ENCODE measurements around the gene LRRC30. TPM values are rescaled to one million over a fixed set of nuclear protein-coding genes. Genes with fewer than 3 reads are reported as not detected.

LRRC30 gene
- total RNA-seq, 1 donor from 2014 or later, result not detected

- Histone ChIP-seq H3K4me3 (no peak overlapping the region), H3K9me3 (ENCODE audit: low read depth) (no peaks in the 10 kb centered on the region), H3K4me1 (peaks cover 25% of the 10 kb centered on the region), H3K27me3 (no peaks in the 10 kb centered on the region), H3K36me3 (no peaks in the 10 kb centered on the region), H3K79me2 (ENCODE audit: low read depth) (no peaks in the 10 kb centered on the region), H3F3A (ENCODE audit: low read depth) (peaks cover 14% of the 10 kb centered on the region), H2AFZ (replicated peaks) (no peak overlapping the region), H4K20me1 (ENCODE audit: low read depth) (no peaks in the 10 kb centered on the region), H3K9ac (no peak overlapping the region), H3K4me2 (no peak overlapping the region), H3K27ac (no peak overlapping the region)
- no peak for DNase-seq (ENCODE audit: low spot score)
- Mint-ChIP-seq H3K27ac (peak overlapping the region; percentile 30), H3K36me3 (peaks cover 3% of the 10 kb centered on the region), H3K4me3 (no peak overlapping the region), H3K9me3 (peaks cover 7% of the 10 kb centered on the region), H3K4me1 (peaks cover 44% of the 10 kb centered on the region), H3K27me3 (ENCODE audit: insufficient read depth, low read depth) (peaks cover 6% of the 10 kb centered on the region)
- TF ChIP-seq CTCF (IDR thresholded peaks at IDR 0.05) (no peak), EZH2 (IDR thresholded peaks at IDR 0.05) (no peak), EZH2phosphoT487 (IDR thresholded peaks at IDR 0.05) (no peak)
Measured at GRCh38 chr18:7259475-7259874, 28.6 kb downstream of the LRRC30 start.

GRCh38 chr18:7261199-7261598 lies 30.3 kb downstream of the LRRC30 start:
- H3K36me3 Mint-ChIP-seq, result no peaks in the 10 kb centered on the region
- no peaks in the 10 kb centered on the region for H3K79me2 ChIP-seq (ENCODE audit: low read depth)
- H3K9ac ChIP-seq, result no peak overlapping the region
- H3K4me1 Mint-ChIP-seq, result peaks cover 43% of the 10 kb centered on the region
- TF ChIP-seq EZH2 (IDR thresholded peaks at IDR 0.05), result no peak
- no peak for TF ChIP-seq EZH2phosphoT487 (IDR thresholded peaks at IDR 0.05)
- TF ChIP-seq CTCF (IDR thresholded peaks at IDR 0.05), result no peak
- H3K27ac ChIP-seq, result no peak overlapping the region
- peaks cover 2% of the 10 kb centered on the region for H3K27me3 Mint-ChIP-seq (ENCODE audit: insufficient read depth, low read depth)
- no peaks in the 10 kb centered on the region for H4K20me1 ChIP-seq (ENCODE audit: low read depth)
- no peak overlapping the region for H3K4me2 ChIP-seq
- peaks cover 3% of the 10 kb centered on the region for H3K9me3 Mint-ChIP-seq
- no peak for DNase-seq (ENCODE audit: low spot score)
- H3K27ac Mint-ChIP-seq, result no peak overlapping the region
- H3K27me3 ChIP-seq, result no peaks in the 10 kb centered on the region
- peaks cover 14% of the 10 kb centered on the region for H3F3A ChIP-seq (ENCODE audit: low read depth)
- H3K36me3 ChIP-seq, result no peaks in the 10 kb centered on the region
- no peaks in the 10 kb centered on the region for H3K9me3 ChIP-seq (ENCODE audit: low read depth)
- H3K4me3 ChIP-seq, result no peak overlapping the region
- peaks cover 23% of the 10 kb centered on the region for H3K4me1 ChIP-seq
- no peak overlapping the region for H2AFZ ChIP-seq (replicated peaks)
- H3K4me3 Mint-ChIP-seq, result no peak overlapping the region

GRCh38 chr18:7267973-7268372 lies 37.1 kb downstream of the LRRC30 start:
- TF ChIP-seq EZH2phosphoT487 (IDR thresholded peaks at IDR 0.05), result no peak
- TF ChIP-seq CTCF (IDR thresholded peaks at IDR 0.05), result no peak
- no peak for TF ChIP-seq EZH2 (IDR thresholded peaks at IDR 0.05)
- peaks cover 5% of the 10 kb centered on the region for H3K27me3 Mint-ChIP-seq (ENCODE audit: insufficient read depth, low read depth)
- H3K79me2 ChIP-seq (ENCODE audit: low read depth), result no peaks in the 10 kb centered on the region

More at GRCh38 chr18:7267973-7268372, 37.1 kb downstream of the LRRC30 start:
- H3K4me1 Mint-ChIP-seq, result peaks cover 22% of the 10 kb centered on the region
- H3K27ac ChIP-seq, result no peak overlapping the region
- H3K36me3 Mint-ChIP-seq, result no peaks in the 10 kb centered on the region
- H4K20me1 ChIP-seq (ENCODE audit: low read depth), result no peaks in the 10 kb centered on the region
- peaks cover 9% of the 10 kb centered on the region for H3K4me1 ChIP-seq
- peaks cover 6% of the 10 kb centered on the region for H3F3A ChIP-seq (ENCODE audit: low read depth)
- H3K27me3 ChIP-seq, result no peaks in the 10 kb centered on the region
- no peak for DNase-seq (ENCODE audit: low spot score)
- H3K4me3 ChIP-seq, result no peak overlapping the region
- no peak overlapping the region for H3K4me2 ChIP-seq
- no peak overlapping the region for H3K4me3 Mint-ChIP-seq
- no peak overlapping the region for H3K27ac Mint-ChIP-seq
- H3K9me3 ChIP-seq (ENCODE audit: low read depth), result no peaks in the 10 kb centered on the region
- H3K36me3 ChIP-seq, result no peaks in the 10 kb centered on the region
- H3K9ac ChIP-seq, result no peak overlapping the region
- no peak overlapping the region for H2AFZ ChIP-seq (replicated peaks)
- peaks cover 3% of the 10 kb centered on the region for H3K9me3 Mint-ChIP-seq
